IMR-90 (cell line): ENCODE data around the gene SPAG16. TPM values are rescaled to one million over a fixed set of nuclear protein-coding genes. Genes with fewer than 3 reads are reported as not detected.

ENCODE experiments used
- ATAC-seq: fragments of 200-7000 bp; cut with Tn5 transposase; 2 replicates; pipeline ENCODE4 v1.9.1; 2020; ENCODE audit warnings: low read depth, mild to moderate bottlenecking, moderate library complexity
- BruUV-seq: library from RNA; stranded (reverse); fragments of 400-500 nt; replicated peaks from 2 replicates; lab custom pipeline; 2021; lab: Mats Ljungman, UMichigan
- CTCF ChIA-PET: fragments of 300-600 bp; formaldehyde crosslinking; extraction: SDS; loops from one replicate; lab custom pipeline; 2021; ENCODE audit warnings: antibody characterized with exemption; lab: Yijun Ruan, JAX
- POLR2A ChIA-PET: fragments of 300-600 bp; sonication (Branson Sonifier 250); formaldehyde crosslinking; loops from one replicate; lab custom pipeline; 2022; ENCODE audit warnings: antibody characterized with exemption; ENCODE audit not compliant: unreplicated experiment; lab: Charles Lee
- DNase-seq: peaks from one replicate; pipeline ENCODE4 v3.0.0; 2013
- H2AFZ ChIP-seq: replicated peaks from 2 replicates; pipeline ENCODE3; 2013; ENCODE audit warnings: low read length, mild to moderate bottlenecking; ENCODE audit not compliant: poor library complexity
- H2AK5ac ChIP-seq: 2 replicates; pipeline ENCODE4 v1.6.1; 2013; ENCODE audit warnings: low read depth, low read length, inconsistent platforms
- H2AK9ac ChIP-seq: replicated peaks from 2 replicates; pipeline ENCODE3; 2013; ENCODE audit warnings: mild to moderate bottlenecking, low read depth, low read length, moderate library complexity; ENCODE audit not compliant: poor library complexity
- H2BK120ac ChIP-seq: 2 replicates; pipeline ENCODE4 v1.6.1; 2013; ENCODE audit warnings: low read depth, low read length, inconsistent platforms
- H2BK15ac ChIP-seq: 3 replicates; pipeline ENCODE4 v1.6.1; 2013; ENCODE audit warnings: low read depth, low read length, inconsistent platforms
- H2BK20ac ChIP-seq: 2 replicates; pipeline ENCODE4 v1.6.1; 2013; ENCODE audit warnings: low read depth, mild to moderate bottlenecking, inconsistent platforms, low read length, moderate library complexity
- H2BK5ac ChIP-seq: 2 replicates; pipeline ENCODE4 v1.6.1; 2013; ENCODE audit warnings: mild to moderate bottlenecking, low read depth, low read length, inconsistent platforms; ENCODE audit not compliant: poor library complexity, severe bottlenecking
- H3K14ac ChIP-seq: replicated peaks from 2 replicates; pipeline ENCODE4 v1.6.1; 2013; ENCODE audit warnings: low read depth, low read length, inconsistent platforms
- H3K18ac ChIP-seq: 2 replicates; pipeline ENCODE4 v1.6.1; 2013; ENCODE audit warnings: low read depth, low read length, control low read depth
- H3K23ac ChIP-seq: 2 replicates; pipeline ENCODE4 v1.6.1; 2013; ENCODE audit warnings: low read depth, low read length, inconsistent platforms
- H3K27ac ChIP-seq: 2 replicates; pipeline ENCODE4 v1.5.1; 2013; ENCODE audit warnings: mild to moderate bottlenecking, control low read depth, low read length; ENCODE audit not compliant: insufficient read depth
- H3K27me3 ChIP-seq: 2 replicates; pipeline ENCODE4 v1.6.1; 2013; ENCODE audit warnings: low read length; ENCODE audit not compliant: control insufficient read depth, insufficient read depth
- H3K36me3 ChIP-seq: 2 replicates; pipeline ENCODE4 v1.6.1; 2013; ENCODE audit warnings: low read length, mixed read lengths; ENCODE audit not compliant: control insufficient read depth, insufficient read depth
- H3K4ac ChIP-seq: 2 replicates; pipeline ENCODE4 v1.6.1; 2013; ENCODE audit warnings: low read depth, low read length, inconsistent platforms
- H3K4me1 ChIP-seq: 2 replicates; pipeline ENCODE4 v1.6.1; 2013; ENCODE audit warnings: low read length, mixed read lengths; ENCODE audit not compliant: control insufficient read depth, insufficient read depth
- H3K4me2 ChIP-seq: 2 replicates; pipeline ENCODE4 v1.6.1; 2013; ENCODE audit warnings: low read depth, mild to moderate bottlenecking, control low read depth, low read length, moderate library complexity
- H3K4me3 ChIP-seq: 2 replicates; pipeline ENCODE4 v1.5.1; 2013; ENCODE audit warnings: low read depth, mild to moderate bottlenecking, control low read depth, low read length, moderate library complexity; ENCODE audit not compliant: insufficient read depth
- H3K56ac ChIP-seq: 2 replicates; pipeline ENCODE4 v1.6.1; 2013; ENCODE audit warnings: low read length, inconsistent platforms; ENCODE audit not compliant: insufficient read depth; ENCODE audit errors: extremely low read depth
- H3K79me1 ChIP-seq, 2 experiments: 2 replicates each; pipeline ENCODE4 v1.6.1; 2013; ENCODE audit warnings: low read length in 2 of 2, inconsistent platforms in 1 of 2, low read depth in 1 of 2
- H3K9ac ChIP-seq: 2 replicates; pipeline ENCODE4 v1.6.1; 2013; ENCODE audit warnings: low read depth, low read length, control low read depth
- H3K9me1 ChIP-seq: 2 replicates; pipeline ENCODE4 v1.6.1; 2013; ENCODE audit warnings: low read length, inconsistent platforms; ENCODE audit not compliant: insufficient read depth
- H3K9me3 ChIP-seq: 2 replicates; pipeline ENCODE4 v1.6.1; 2013; ENCODE audit warnings: low read length; ENCODE audit not compliant: control insufficient read depth, insufficient read depth
- H4K20me1 ChIP-seq: 2 replicates; pipeline ENCODE4 v1.6.1; 2013; ENCODE audit warnings: low read length, inconsistent platforms; ENCODE audit not compliant: insufficient read depth
- H4K5ac ChIP-seq: 2 replicates; pipeline ENCODE4 v1.6.1; 2013; ENCODE audit warnings: mild to moderate bottlenecking, low read depth, low read length, control low read depth
- H4K8ac ChIP-seq, 2 experiments: 2 replicates each; pipeline ENCODE4 v1.6.1; 2013; ENCODE audit warnings: low read depth in 2 of 2, low read length in 2 of 2, control low read depth in 1 of 2, inconsistent platforms in 1 of 2
- H4K91ac ChIP-seq: 2 replicates; pipeline ENCODE4 v1.6.1; 2013; ENCODE audit warnings: low read depth, low read length, inconsistent platforms; ENCODE audit not compliant: insufficient read depth
- CHD1 ChIP-seq: IDR thresholded peaks from 2 replicates; pipeline ENCODE4 v1.6.1; 2012; ENCODE audit warnings: low read depth, low read length, improper control_type of control experiment
- FOS ChIP-seq: fragments of 150-350 bp; IDR thresholded peaks from 2 replicates; pipeline ENCODE4 v1.6.1; 2016; ENCODE audit warnings: low read depth, low read length
- MAFK ChIP-seq: IDR thresholded peaks from 2 replicates; pipeline ENCODE4 v1.6.1; 2012; ENCODE audit warnings: low read depth, low read length, improper control_type of control experiment
- MAZ ChIP-seq: IDR thresholded peaks from 2 replicates; pipeline ENCODE4 v1.6.1; 2012; ENCODE audit warnings: low read depth, mild to moderate bottlenecking, low read length, improper control_type of control experiment, moderate library complexity, borderline replicate concordance
- MXI1 ChIP-seq: IDR thresholded peaks from 2 replicates; pipeline ENCODE4 v1.6.1; 2012; ENCODE audit warnings: low read depth, mild to moderate bottlenecking, low read length, moderate library complexity, borderline replicate concordance
- NFE2L2 ChIP-seq: fragments of 150-350 bp; IDR thresholded peaks from 2 replicates; pipeline ENCODE4 v1.6.1; 2016; ENCODE audit warnings: low read depth, mild to moderate bottlenecking, low read length
- POLR2A ChIP-seq: IDR thresholded peaks from 2 replicates; pipeline ENCODE4 v1.6.1; 2012; ENCODE audit warnings: mild to moderate bottlenecking, low read depth, low read length
- RAD21 ChIP-seq: IDR thresholded peaks from 2 replicates; pipeline ENCODE4 v1.6.1; 2012; ENCODE audit warnings: low read length, improper control_type of control experiment
- RCOR1 ChIP-seq: IDR thresholded peaks from 2 replicates; pipeline ENCODE4 v1.6.1; 2012; ENCODE audit warnings: mild to moderate bottlenecking, low read length, improper control_type of control experiment; ENCODE audit not compliant: insufficient replicate concordance
- RFX5 ChIP-seq: IDR thresholded peaks from 2 replicates; pipeline ENCODE4 v1.8.0; 2012; ENCODE audit warnings: low read depth, mild to moderate bottlenecking, low read length, moderate library complexity
- WGBS, 2 experiments: methylation state at CpG; one replicate each; pipeline versions ENCODE4 v1.1.5 to v1.1.7; 2013; ENCODE audit warnings: missing lambda C conversion rate in 2 of 2; ENCODE audit not compliant: insufficient read length in 1 of 2; ENCODE audit errors: extremely low coverage in 2 of 2; 5-methylcytosine and 5-hydroxymethylcytosine counted together
- dilution Hi-C: fragments of 300-500 bp; cut with HindIII; formaldehyde crosslinking; loops from one replicate; pipeline ENCODE4 v1.14.3; 2018; ENCODE audit warnings: low sequenced_read_pairs; ENCODE audit not compliant: unreplicated experiment
- in situ Hi-C: fragments of 300-500 bp; cut with MboI; formaldehyde crosslinking; loops from 3 replicates; pipeline ENCODE4 v1.14.3; 2019; ENCODE audit warnings: low sequenced_read_pairs, inconsistent platforms, mixed read lengths
- intact Hi-C: fragments of 100-400 bp; cut with micrococcal nuclease; formaldehyde crosslinking; loops from 2 replicates; pipeline ENCODE4 v1.10.0; 2022
- polyA plus RNA-seq, 3 experiments: library from polyadenylated mRNA; depleted of rRNA; stranded (reverse); fragments of >200 nt; gene quantifications; 2 replicates each; pipeline ENCODE4 v1.2.3, GENCODE V29; 2012; ENCODE audit warnings: low replicate concordance in 1 of 3
- total RNA-seq: library from RNA; depleted of rRNA; stranded (reverse); fragments of >200 nt; gene quantifications from 2 replicates; pipeline ENCODE4 v1.2.3, GENCODE V29; 2012
- TF ChIP-seq, protein P1 (sequence below): fragments of 150-350 bp; IDR thresholded peaks from 2 replicates; pipeline ENCODE4 v1.6.1; 2016; ENCODE audit warnings: low read depth, mild to moderate bottlenecking, low read length, moderate library complexity, borderline replicate concordance
- TF ChIP-seq, protein P2 (sequence below): conservative IDR thresholded peaks from 2 replicates; pipeline ENCODE4 v1.5.1; 2012; ENCODE audit warnings: mild to moderate bottlenecking, low read depth, low read length, improper control_type of control experiment

Gene SPAG16
- total and polyA plus RNA-seq, 2 of the 4 experiments (the other 2 are of a cell fraction) = 7.3 to 13.5 TPM

DNA sequence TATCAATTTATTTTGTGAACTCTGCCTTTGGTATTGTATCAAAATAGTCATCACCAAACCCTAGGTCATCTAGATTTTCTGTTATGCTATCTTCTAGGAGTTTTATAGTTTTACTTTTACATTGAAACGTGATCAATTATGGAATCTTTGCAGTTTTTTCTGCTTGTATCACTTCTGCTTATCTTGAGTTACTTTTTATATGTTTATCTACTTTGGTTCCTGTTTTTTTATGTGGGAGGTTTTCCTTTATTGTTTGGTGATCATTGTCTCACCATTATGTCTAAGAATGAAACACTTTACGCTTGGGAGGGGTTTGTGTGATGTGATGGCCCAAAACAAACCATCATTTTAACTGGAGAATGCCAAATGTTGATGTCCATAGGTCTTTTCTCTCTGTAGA lies 261.2 kb downstream of the SPAG16 start:
- WGBS, 2 experiments = no CpG with 5 or more reads among the region's 2 CpGs
- Histone ChIP-seq H3K4me1 (no peaks in the 10 kb centered on the region), H3K14ac (no peak overlapping the region), H3K23ac (no peak overlapping the region), H4K91ac (no peak overlapping the region), H2AK5ac (no peak overlapping the region), H2BK15ac (no peak overlapping the region), H3K4ac (no peak overlapping the region), H2AFZ (no peak overlapping the region), H2BK20ac (no peak overlapping the region), H3K4me3 (no peak overlapping the region), H3K36me3 (no peaks in the 10 kb centered on the region), H3K9ac (no peak overlapping the region), H2AK9ac (no peak overlapping the region), H4K5ac (no peak overlapping the region), H3K27me3 (no peaks in the 10 kb centered on the region), H3K9me1 (no peaks in the 10 kb centered on the region), H3K4me2 (no peak overlapping the region), H3K27ac (no peak overlapping the region), H3K79me1 (no peaks in the 10 kb centered on the region), H3K18ac (no peak overlapping the region), H2BK5ac (no peak overlapping the region), H4K8ac (no peak overlapping the region), H2BK120ac (no peak overlapping the region), H4K20me1 (no peaks in the 10 kb centered on the region), H3K9me3 (no peaks in the 10 kb centered on the region; the same call in 1 of the 2 replicates), H3K56ac (no peak overlapping the region)
- dilution Hi-C loops = no loop called here
- ATAC-seq (no peak), DNase-seq (no peak)
- ChIA-PET POLR2A (no interaction called here), CTCF (no interaction called here)
- BruUV-seq = no TSS peak
- TF ChIP-seq, protein P1, sequence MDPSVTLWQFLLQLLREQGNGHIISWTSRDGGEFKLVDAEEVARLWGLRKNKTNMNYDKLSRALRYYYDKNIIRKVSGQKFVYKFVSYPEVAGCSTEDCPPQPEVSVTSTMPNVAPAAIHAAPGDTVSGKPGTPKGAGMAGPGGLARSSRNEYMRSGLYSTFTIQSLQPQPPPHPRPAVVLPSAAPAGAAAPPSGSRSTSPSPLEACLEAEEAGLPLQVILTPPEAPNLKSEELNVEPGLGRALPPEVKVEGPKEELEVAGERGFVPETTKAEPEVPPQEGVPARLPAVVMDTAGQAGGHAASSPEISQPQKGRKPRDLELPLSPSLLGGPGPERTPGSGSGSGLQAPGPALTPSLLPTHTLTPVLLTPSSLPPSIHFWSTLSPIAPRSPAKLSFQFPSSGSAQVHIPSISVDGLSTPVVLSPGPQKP = no peak
- TF ChIP-seq, protein P2, sequence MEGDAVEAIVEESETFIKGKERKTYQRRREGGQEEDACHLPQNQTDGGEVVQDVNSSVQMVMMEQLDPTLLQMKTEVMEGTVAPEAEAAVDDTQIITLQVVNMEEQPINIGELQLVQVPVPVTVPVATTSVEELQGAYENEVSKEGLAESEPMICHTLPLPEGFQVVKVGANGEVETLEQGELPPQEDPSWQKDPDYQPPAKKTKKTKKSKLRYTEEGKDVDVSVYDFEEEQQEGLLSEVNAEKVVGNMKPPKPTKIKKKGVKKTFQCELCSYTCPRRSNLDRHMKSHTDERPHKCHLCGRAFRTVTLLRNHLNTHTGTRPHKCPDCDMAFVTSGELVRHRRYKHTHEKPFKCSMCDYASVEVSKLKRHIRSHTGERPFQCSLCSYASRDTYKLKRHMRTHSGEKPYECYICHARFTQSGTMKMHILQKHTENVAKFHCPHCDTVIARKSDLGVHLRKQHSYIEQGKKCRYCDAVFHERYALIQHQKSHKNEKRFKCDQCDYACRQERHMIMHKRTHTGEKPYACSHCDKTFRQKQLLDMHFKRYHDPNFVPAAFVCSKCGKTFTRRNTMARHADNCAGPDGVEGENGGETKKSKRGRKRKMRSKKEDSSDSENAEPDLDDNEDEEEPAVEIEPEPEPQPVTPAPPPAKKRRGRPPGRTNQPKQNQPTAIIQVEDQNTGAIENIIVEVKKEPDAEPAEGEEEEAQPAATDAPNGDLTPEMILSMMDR = no peak
- TF ChIP-seq RAD21 (no peak), MAFK (no peak), NFE2L2 (no peak), RCOR1 (no peak), CHD1 (no peak), RFX5 (no peak), POLR2A (no peak), MXI1 (no peak), FOS (no peak), MAZ (no peak)
- in situ Hi-C loops = no loop called here
- intact Hi-C loops = no loop called here
